KOPT-K1 (cell line): ENCODE results near the gene DHRS3.

Experiments
- H3K27ac ChIP-seq: fragments of 200-600 bp; sonication (generic); 2 replicates; pipeline ENCODE4 v1.5.1; 2016; ENCODE audit warnings: antibody characterized with exemption, mild to moderate bottlenecking, low read depth, low read length; ENCODE audit not compliant: poor library complexity, severe bottlenecking
- H3K36me3 ChIP-seq: fragments of 200-600 bp; sonication (generic); 2 replicates; pipeline ENCODE4 v1.5.1; 2017; ENCODE audit warnings: antibody characterized with exemption, mild to moderate bottlenecking, low read length, moderate library complexity; ENCODE audit not compliant: insufficient read depth
- H3K9me3 ChIP-seq: fragments of 200-600 bp; sonication (generic); 2 replicates; pipeline ENCODE4 v1.5.1; 2017; ENCODE audit warnings: antibody characterized with exemption, low read length, mild to moderate bottlenecking; ENCODE audit not compliant: insufficient read depth, poor library complexity, severe bottlenecking

The DHRS3 gene

DNA sequence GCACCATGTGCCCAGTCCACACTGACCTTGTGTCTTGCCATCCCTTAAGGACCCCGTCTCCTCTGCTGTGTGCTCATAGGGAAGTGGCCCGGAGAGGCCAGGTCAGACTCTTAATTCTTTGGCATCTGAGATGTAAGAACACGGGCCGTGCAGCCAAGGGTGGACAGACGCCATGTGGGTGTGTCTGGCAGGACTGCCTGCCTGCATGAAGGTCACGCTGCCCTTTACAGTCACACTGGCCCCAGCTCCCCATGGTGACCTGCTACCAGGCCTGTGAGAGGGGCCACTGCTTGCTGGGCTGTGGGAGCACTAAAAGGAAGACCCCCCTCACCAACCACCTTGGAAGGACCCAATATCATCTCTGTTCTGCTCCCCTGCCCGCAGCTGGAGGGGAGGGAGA, 17.7 kb downstream of the DHRS3 start:
- H3K27ac ChIP-seq: no peak overlapping the region
- no peaks in the 10 kb centered on the region for H3K9me3 ChIP-seq
- no peaks in the 10 kb centered on the region for H3K36me3 ChIP-seq

DNA sequence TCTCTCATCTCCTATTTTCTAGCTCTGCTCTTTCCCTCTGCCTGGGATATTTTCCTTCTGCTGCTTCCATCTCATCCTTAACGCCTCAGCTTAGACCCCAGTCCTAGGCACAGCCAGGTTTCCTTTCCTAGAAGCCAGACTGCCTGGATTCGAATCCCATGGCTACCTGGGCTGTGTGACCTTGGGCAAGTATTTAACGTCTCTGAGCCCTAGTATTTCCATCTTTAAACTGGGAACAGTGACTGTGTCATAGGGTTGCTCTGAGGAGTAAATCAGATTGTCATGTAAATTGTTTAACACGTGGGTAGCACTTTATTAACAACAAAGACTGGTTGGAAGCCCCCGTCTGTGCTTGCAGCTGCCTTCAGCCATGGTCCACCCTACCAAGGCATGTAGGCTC, 18.4 kb downstream of the DHRS3 start:
- Histone ChIP-seq H3K36me3 (no peaks in the 10 kb centered on the region), H3K27ac (no peak overlapping the region)

DNA sequence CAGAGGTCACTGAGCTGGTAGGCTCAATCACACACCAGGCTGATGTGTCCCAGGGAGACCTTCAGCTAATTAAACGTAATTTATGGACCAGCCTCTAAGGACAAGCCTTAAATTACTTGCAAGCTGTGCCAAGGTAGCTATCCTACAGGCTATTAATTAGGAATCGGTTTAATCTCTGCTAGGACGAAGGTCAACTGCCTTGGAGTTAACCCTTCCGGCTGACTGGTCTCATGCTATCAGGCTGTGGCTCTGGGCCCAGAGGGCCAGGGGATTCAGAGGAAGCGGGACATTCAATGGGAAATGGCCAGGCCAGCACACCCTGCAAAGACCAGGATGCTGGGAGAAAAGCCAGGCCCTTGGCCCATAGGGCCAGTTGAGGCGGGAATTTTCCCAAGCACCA, 19.0 kb downstream of the DHRS3 start:
- no peak overlapping the region for H3K27ac ChIP-seq
- H3K36me3 ChIP-seq: no peaks in the 10 kb centered on the region
- no peaks in the 10 kb centered on the region for H3K9me3 ChIP-seq

More for the DNA sequence above, 18.4 kb downstream of the DHRS3 start:
- H3K9me3 ChIP-seq: no peaks in the 10 kb centered on the region

DNA sequence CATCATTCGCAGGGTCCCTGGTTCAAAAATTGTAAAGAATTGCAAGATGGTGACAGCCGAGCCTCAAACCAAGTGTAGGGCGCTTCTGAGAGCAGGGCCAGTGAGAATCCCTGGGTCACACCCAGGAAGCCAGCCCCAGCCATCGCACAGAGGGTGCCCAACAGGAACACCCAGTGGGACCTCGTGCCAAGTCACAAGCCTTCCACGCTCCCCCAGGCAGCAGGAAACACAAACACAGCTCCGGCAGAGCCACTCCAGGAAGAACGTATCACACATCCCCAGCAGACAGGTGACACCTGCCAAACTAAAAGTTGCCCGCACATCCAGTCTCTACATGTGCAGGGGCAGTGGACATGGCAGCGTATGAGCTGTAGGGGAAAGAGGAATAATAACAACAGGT, 20.2 kb downstream of the DHRS3 start:
- no peak overlapping the region for H3K27ac ChIP-seq
- no peaks in the 10 kb centered on the region for H3K9me3 ChIP-seq
- no peaks in the 10 kb centered on the region for H3K36me3 ChIP-seq

DNA sequence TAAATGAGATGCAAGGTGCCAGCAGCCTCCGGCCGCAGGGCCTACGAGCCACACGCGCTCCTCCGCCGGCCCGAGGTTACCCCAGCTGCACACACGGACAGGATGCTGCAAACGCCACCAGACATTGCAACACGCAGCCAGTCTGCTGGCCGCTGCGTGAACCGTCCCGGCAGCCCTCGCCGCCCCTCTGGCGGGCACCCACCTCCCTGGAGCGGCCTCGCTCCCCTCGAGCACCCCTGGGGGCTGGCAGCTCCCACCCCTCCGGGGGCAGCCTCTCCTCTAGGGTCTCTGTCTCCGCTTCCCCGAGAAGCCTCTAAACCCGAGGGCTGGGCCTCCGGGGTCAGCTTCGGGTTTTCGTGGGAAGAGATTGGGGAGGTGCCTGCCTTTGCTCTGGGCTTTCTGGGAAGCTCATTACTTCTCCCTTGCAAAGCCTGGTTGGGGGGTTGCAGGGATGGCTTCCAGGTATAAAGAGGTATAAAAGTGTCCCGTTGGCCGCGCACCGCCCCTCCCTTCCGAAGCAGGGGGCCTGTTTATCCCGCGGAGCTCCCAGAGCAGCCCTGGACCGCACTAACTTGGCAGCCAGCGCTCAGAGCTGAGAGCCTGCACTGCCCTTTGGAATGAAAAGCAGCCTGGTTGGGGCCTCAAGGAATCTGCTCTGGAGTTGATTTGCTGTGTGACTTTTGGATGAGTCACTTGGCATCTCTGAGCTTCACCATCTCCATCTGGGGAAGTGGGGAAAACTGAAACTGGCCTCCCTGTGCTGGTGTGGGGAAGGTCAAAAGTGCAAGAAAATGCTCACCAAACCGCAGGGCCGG, 21.8 kb downstream of the DHRS3 start:
- no peaks in the 10 kb centered on the region for H3K36me3 ChIP-seq
- no peaks in the 10 kb centered on the region for H3K9me3 ChIP-seq
- H3K27ac ChIP-seq: no peak overlapping the region

DNA sequence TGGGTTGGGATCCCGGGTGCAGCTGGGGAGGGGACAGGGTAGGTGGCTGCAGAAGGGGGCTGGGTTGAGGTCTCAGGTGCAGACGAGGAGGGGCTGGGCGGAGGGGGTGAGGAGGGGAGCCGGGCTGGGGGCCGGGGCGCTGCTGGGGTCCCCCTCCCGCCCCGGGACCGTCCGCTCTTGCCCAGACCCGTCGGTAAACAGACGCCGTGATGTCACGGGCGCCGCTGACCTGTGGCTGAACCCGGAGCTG, 22.3 kb downstream of the DHRS3 start:
- no peaks in the 10 kb centered on the region for H3K9me3 ChIP-seq
- no peaks in the 10 kb centered on the region for H3K36me3 ChIP-seq
- H3K27ac ChIP-seq: no peak overlapping the region

DNA sequence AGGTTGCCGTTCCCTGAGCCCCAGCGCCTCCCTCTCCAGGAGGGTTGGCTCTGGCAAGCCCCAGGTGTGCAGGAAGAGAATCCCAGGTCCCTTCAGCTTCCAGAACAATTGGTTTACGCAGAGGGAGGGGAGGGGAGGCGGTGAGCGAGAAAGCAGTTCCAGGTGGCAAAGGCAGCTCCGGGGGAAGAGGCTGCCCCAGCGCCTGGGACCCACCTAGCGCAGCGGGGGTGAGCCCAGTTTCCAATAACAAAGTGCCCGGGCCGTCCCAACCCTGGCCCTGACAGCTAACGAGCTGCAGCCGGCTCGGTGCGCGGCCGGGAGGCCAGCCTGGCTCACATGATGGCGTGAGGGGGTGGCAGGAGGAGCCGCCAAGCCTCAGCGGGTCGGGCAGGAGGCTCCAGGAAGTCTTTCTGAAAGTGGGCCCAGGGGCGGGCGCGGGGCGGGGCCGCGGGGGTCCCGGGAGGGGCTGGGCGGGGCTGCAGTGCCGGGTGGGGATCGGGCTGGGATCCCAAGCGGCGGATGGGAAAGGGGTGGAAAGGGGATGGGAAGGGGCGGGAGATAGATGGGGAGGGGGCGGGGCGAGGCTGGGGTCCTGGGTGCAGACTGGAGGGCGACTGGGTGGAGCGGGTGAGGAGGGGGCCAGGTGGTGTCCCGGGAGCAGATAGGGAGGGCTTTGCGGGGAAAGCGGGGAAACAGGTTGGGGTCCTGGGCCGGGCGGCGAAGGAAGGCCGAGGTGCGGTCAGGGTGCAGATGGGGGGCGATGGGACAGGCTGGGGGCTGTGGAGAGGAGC, 22.8 kb downstream of the DHRS3 start:
- H3K36me3 ChIP-seq: no peaks in the 10 kb centered on the region
- no peaks in the 10 kb centered on the region for H3K9me3 ChIP-seq
- no peak overlapping the region for H3K27ac ChIP-seq

DNA sequence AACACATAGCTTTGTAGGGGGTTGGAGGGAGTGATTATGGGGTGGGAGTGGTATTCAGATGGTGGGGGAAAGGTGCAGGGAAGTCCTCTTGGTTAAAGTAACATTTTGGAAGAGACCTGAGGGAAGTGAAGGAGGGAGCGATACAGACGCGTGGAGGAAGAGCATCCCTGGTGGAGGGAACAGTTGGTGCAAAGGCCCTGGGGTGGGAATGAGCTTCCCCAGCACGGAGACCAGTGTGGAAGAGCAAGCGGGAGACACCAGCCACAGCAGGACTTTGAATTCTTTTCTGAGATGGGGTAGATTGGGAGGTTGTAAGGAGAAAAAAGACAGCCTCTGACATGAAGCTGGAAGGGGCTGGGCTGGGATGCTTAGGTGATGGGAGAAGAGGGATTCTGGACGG, 23.5 kb downstream of the DHRS3 start:
- Histone ChIP-seq H3K27ac (no peak overlapping the region), H3K9me3 (no peaks in the 10 kb centered on the region), H3K36me3 (no peaks in the 10 kb centered on the region)

DNA sequence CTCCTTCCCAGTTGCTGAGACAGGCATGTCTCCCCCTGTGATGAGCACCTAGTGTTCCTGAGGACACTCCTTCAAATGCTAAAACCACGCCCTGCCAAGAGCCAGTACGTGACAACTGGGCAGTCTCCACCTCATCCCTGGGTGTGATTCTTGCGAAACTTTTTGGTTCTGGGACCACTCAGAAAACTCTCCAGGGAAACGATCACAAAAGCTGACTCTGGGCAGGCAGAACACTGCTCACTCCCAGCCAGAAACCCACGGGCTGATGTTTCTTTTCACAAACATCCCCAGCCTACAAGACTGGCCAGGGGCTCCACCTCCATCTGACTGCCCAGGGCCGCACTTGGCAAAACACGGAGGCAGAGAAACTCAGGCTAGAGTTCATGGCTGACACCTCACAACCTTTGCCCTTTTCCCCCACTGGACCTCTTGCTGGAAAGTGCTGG, 24.4 kb downstream of the DHRS3 start:
- Histone ChIP-seq H3K36me3 (no peaks in the 10 kb centered on the region), H3K9me3 (no peaks in the 10 kb centered on the region), H3K27ac (no peak overlapping the region)

DNA sequence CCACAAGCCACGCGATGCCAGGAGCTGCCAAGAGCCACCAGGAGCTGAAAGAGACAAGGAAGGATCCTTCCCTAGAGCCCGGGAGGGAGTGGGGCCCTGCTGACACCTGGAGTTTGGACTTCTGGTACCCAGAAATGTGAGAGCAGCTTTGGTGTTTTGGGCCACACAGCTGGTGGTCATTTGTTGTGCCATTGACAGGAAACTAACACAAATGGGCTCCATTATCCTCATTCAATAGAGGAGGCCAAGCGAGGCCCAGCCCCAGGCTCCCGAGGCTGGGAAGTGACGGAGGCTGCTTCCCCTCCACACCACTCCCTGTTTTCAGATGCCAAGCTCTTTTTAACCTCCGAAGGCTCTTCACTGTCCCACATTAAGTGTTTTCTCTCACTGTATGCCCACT, 25.5 kb downstream of the DHRS3 start:
- H3K36me3 ChIP-seq: no peaks in the 10 kb centered on the region
- H3K9me3 ChIP-seq: no peaks in the 10 kb centered on the region
- no peak overlapping the region for H3K27ac ChIP-seq

DNA sequence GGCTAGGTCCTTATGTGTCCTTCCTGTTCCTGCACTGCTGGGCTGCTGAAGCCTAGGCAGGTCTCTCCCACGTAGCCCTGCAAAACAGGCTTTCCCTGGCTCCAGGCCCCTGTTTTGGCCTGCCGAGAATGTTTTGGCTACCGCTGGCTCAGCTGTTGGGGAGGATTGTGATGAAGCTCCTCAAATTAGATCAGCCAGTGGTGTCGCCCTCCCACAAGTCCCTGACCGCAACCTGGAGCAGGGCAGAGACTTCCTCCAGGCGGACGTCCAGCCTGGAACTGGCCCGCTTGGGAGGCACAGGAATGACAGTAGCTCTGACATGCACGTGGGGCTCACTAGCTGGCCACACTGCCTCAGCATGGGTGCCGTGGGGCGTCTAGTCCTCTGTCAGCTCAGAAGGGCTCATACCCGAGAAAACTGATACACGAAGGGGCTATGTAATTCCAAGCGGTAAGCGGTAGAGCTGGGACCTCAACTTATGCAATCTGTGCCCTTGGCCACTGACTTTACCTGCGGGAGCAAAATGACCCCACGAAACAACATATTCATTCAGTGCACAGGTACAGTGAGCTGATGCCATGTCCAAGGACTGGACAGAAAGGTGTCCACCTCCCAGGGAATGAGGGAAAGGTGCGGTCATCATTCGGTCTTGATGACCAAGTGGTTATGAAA, 26.6 kb downstream of the DHRS3 start:
- Histone ChIP-seq H3K36me3 (no peaks in the 10 kb centered on the region), H3K27ac (no peak overlapping the region), H3K9me3 (no peaks in the 10 kb centered on the region)

DNA sequence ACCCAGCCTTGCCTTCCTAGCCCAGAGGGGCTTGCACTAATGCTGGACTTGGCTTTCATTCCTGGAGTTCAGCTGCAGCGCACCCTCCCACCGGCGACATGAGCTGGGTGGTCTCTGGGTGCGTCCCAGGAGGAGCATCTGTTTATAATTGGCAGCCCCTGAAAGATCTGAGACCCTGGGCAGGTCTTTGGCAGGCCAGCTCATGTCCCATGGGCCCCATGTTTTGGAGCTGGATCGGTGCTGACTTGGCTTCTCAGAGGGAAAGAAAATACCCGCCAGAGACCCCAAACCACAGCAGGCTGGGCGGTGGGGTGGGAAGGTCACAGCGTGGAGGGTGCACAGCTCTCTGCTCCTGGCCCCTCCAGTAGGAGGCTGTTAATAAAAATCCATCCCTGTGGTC, 29.3 kb downstream of the DHRS3 start:
- no peaks in the 10 kb centered on the region for H3K9me3 ChIP-seq
- no peaks in the 10 kb centered on the region for H3K36me3 ChIP-seq

DNA sequence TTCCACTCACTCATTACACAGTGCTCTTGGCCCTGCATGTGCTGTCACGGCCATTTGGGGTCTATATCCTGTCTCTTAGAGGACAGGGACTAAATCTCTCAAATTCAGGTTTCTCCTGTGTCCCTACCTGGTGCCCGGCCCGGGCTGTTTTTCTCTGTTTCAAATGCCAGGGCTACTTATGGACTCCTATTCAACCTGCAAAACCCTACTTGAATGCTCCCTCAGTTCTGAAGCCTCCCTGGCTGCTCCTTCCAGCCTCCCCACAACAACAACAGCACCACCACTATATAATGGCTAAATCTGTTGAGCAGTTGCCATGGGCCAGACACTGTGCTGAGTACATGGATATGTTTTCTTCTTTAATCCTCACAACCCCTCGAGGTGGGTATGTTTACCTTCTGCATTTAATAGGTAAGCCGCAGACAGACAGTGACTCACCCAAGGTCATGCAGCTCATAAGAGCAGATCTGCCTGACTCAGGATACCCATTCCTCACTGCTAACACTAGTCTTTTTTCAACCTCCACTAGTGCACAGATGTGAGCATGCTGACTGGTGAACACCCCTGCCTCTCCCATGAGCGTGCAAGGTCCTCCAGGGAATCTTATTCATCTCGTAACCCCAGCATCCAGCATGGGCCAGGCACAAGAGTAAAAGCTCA, 29.9 kb downstream of the DHRS3 start:
- H3K9me3 ChIP-seq: no peaks in the 10 kb centered on the region
- H3K36me3 ChIP-seq: no peaks in the 10 kb centered on the region
- no peak overlapping the region for H3K27ac ChIP-seq

More for the DNA sequence above, 29.3 kb downstream of the DHRS3 start:
- H3K27ac ChIP-seq: no peak overlapping the region

DNA sequence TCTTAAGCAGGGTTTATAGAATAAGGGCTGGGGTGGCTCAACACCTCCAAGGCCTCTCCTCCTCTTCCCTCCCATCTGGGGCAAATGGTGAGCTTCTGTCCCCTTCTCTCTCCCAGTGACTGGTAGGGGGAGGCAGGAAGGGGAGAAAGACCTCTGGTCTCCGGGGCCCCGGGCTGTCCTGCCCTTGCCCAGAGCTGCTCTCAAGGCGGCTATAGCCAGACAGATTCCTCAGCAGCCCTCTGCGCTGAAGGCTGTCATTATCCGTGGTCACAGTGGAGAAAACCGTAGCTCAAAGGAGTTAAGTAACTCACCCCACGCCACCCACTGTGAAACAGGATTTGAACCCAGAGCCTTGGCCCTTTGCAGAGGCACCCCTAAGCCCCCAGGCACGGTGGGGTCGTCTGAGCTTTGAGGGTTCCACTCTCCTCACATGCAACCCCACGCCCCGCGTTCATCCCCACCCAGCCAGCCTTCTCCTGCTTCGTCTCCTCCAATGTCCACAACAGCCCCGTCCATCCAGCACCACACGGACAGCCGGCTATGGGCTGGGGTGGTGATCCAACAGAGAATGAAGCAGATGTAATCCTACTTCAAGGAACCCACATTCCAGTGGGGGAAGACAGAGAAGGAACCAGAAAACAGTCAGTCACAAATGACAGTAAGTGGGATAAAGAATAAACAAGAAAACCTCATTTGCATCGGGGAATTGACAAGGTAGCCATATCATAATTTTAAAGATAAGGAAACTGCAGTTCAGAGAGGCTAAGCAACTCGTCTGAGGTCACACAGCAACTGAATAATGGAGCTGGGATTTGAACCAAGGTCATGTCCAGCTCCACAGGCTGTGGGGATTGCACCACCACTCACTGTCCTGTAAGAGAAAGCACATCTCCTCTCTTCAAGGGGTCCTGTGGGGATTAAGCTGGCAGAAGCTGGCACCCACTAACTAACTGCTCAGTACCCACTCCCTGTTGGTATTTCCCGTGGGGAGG, 31.8 kb downstream of the DHRS3 start:
- no peaks in the 10 kb centered on the region for H3K36me3 ChIP-seq
- no peak overlapping the region for H3K27ac ChIP-seq
- H3K9me3 ChIP-seq: no peaks in the 10 kb centered on the region
